Erythroblast (primary cell): ENCODE data around the gene CCNY.

ENCODE experiments used
- GATA1 ChIP-seq: IDR thresholded peaks from 2 replicates; pipeline ENCODE4 v1.6.1; 2011; ENCODE audit warnings: low read depth, mild to moderate bottlenecking, control low read depth, low read length, moderate library complexity
- POLR2A ChIP-seq: IDR thresholded peaks from 2 replicates; pipeline ENCODE4 v1.6.1; 2011; ENCODE audit warnings: mild to moderate bottlenecking, low read length

GRCh38 chr10:35463105-35463867 is 127.0 kb downstream of the CCNY start:
- TF ChIP-seq POLR2A (no peak), GATA1 (no peak)
